SK-N-MC (cell line): ENCODE results near the gene MIOS.
"Not testable (repeated sequence)": the region's sequence is repeated elsewhere in the genome, so short reads cannot be mapped to it uniquely, and the experiment has no call there.

Experiments
- DNase-seq: peaks from one replicate; pipeline ENCODE4 v3.0.0-alpha.2; 2011; ENCODE audit warnings: low read depth, low spot score
- H3K27ac ChIP-seq: fragments of 200-600 bp; sonication (generic); 2 replicates; pipeline ENCODE4 v1.5.1; 2016; ENCODE audit warnings: mixed run types
- H3K36me3 ChIP-seq: fragments of 200-600 bp; sonication (generic); 2 replicates; pipeline ENCODE4 v1.6.1; 2017; ENCODE audit warnings: antibody characterized with exemption, low read length, mixed read lengths; ENCODE audit not compliant: insufficient read depth
- H3K4me3 ChIP-seq: fragments of 200-600 bp; sonication (generic); 2 replicates; pipeline ENCODE4 v1.5.1; 2016
- H3K9ac ChIP-seq: fragments of 200-600 bp; sonication (generic); 2 replicates; pipeline ENCODE4 v1.8.0; 2017; ENCODE audit warnings: mixed run types, mixed read lengths; ENCODE audit not compliant: insufficient read length
- H3K9me3 ChIP-seq: fragments of 200-600 bp; sonication (generic); 2 replicates; pipeline ENCODE4 v1.6.1; 2017; ENCODE audit warnings: low read depth, mild to moderate bottlenecking, antibody characterized with exemption, low read length, moderate library complexity, mixed read lengths
- EZH2 ChIP-seq: fragments of 200-600 bp; sonication (generic); IDR thresholded peaks from one replicate; pipeline ENCODE4 v1.6.1; 2017; ENCODE audit warnings: antibody characterized with exemption
- FOXP2 ChIP-seq: optimal IDR thresholded peaks from 2 replicates; pipeline ENCODE3; 2011; ENCODE audit warnings: mild to moderate bottlenecking, moderate library complexity; ENCODE audit not compliant: insufficient read depth; ENCODE audit errors: extremely low read length, control extremely low read depth
- POLR2AphosphoS5 ChIP-seq: IDR thresholded peaks from 2 replicates; pipeline ENCODE4 v1.6.1; 2012; ENCODE audit warnings: mild to moderate bottlenecking, low read depth, low read length, borderline replicate concordance

MIOS gene

GRCh38 chr7:7654964-7655715 lies 88.5 kb downstream of the MIOS start:
- Histone ChIP-seq H3K9ac (no peak overlapping the region), H3K4me3 (no peak overlapping the region), H3K9me3 (no peaks in the 10 kb centered on the region), H3K36me3 (no peaks in the 10 kb centered on the region), H3K27ac (no peak overlapping the region)
- DNase-seq = no peak
- no peak for TF ChIP-seq EZH2
- TF ChIP-seq POLR2AphosphoS5 = no peak
- TF ChIP-seq FOXP2 = no peak

DNA sequence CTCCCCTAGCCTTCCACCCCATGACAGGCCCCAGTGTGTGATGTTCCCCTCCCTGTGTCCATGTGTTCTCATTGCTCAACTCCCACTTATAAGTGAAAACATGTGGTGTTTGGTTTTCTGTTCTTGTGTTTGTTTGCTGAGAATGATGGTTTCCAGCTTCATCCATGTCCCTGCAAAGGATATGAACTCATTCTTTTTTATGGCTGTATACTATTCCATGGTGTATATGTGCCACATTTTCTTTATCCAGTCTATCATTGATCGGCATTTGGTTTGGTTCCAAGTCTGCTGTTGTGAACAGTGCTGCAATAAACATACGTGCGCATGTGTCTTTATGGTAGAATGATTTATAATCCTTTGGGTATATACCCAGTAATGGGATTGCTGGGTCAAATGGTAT lies 89.8 kb downstream of the MIOS start:
- H3K9me3 ChIP-seq = not testable (repeated sequence)

More for the DNA sequence above, 89.8 kb downstream of the MIOS start:
- H3K36me3 ChIP-seq, H3K9ac ChIP-seq, DNase-seq, H3K4me3 ChIP-seq, H3K27ac ChIP-seq: not testable (repeated sequence)
